DMS153 treated with DMSO at 0.1 percent for 48 hours (cell line): Measurements from ENCODE around the gene SLC7A5.

Experiments used
- DNase-seq: peaks from one replicate; lab custom pipeline; 2025; ENCODE audit not compliant: unreplicated experiment; lab: John Stamatoyannopoulos, UW

The SLC7A5 gene

GRCh38 chr16:87846705-87847466 lies 22.4 kb downstream of the SLC7A5 start:
- no peak for DNase-seq

DNA sequence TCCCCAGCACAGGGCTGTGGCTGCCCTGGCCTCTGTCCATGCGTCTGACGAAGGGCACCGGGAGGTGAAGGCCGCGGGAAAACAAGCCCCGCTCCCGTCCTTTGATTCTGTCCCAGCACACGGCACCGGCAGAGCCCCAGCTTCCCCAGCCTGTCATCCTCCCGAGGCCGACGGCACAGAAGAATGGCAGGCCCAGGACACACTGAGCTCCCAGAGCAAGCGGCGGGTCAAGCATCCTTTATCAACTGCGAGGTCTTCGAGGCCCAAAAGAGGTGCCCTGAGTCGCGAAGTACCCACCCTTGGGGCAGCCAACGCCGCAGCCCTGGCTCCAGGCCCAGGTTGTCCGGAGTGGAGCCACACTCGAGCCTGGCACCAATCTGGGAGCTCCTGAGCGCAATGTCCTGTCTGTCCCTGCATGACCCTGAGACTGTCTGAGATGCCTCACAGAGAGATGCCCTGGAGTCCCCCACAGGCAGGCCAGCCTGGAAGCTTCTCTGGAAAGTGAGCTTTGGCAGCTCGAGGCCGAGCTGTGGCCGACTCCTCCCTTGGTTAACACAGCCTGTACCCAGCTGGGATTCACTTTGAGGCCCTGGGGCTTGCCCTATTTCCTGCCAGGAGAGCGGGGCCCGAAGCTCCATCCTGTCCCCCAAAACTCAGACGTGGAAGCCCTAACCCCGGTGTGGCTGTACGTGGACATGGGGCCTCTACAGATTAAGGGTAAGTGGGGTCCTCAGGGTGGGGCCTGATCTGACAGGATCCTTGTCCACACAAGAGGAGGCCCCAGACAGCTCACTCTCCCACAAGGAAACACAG lies 23.3 kb downstream of the SLC7A5 start:
- no peak for DNase-seq

DNA sequence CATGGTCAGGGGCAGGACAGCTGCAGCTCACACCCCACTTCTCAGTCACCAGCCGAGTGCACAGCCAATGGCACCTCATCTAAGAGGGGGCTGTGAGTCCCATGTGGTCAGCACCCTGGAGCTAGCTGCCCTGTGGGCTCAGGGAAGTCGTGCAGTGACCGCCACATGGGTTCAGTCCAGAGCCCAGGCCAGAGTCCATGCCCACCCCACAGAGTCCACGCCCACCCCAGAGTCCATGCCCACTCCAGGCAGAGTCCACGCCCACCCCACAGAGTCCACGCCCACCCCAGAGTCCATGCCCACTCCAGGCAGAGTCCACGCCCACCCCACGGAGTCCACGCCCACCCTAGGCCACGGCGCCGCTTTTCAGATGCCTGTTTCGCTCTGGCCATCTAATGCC lies 24.1 kb downstream of the SLC7A5 start:
- DNase-seq = no peak

DNA sequence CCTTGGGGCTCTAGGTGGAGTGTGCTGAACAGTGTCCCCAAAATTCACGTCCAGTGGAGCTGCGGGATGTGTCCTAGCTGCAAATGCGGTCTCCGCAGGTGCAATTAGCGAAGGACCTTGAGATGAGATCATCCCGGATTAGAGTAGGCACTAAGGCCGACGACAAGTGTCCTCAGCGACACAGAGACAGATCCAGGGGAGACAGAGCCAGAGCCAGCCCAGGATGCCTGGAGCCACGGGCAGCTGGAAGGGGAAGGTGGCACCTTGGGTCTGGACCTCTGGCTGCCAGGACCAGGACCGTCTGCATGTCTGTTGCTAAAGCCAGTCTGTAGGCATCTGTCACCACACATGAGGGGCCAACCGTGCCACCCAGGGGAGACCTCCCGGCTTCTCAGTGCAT lies 24.5 kb downstream of the SLC7A5 start:
- DNase-seq = no peak

GRCh38 chr16:87844120-87844733 lies 25.1 kb downstream of the SLC7A5 start:
- no peak for DNase-seq

DNA sequence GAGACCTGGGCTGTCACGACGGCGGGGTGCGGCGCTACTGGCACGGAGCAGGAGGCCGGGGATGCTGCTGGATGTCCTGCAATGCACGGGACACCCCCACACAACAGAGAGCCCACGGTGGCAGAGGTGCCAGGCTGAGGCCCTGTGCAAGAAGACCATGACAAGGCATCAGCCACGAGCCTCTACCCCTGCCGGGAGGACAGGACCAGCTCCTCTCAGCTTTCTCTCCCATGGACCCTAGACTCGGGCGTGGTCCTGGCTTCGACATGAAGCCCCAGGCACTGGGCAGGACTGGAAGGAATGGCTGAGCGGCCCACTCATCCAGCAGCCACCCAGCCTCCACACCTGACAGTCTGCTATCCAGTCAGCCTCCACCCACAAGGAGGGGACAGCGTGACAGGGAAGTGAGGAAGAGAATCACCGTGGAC lies 25.6 kb downstream of the SLC7A5 start:
- DNase-seq = no peak

DNA sequence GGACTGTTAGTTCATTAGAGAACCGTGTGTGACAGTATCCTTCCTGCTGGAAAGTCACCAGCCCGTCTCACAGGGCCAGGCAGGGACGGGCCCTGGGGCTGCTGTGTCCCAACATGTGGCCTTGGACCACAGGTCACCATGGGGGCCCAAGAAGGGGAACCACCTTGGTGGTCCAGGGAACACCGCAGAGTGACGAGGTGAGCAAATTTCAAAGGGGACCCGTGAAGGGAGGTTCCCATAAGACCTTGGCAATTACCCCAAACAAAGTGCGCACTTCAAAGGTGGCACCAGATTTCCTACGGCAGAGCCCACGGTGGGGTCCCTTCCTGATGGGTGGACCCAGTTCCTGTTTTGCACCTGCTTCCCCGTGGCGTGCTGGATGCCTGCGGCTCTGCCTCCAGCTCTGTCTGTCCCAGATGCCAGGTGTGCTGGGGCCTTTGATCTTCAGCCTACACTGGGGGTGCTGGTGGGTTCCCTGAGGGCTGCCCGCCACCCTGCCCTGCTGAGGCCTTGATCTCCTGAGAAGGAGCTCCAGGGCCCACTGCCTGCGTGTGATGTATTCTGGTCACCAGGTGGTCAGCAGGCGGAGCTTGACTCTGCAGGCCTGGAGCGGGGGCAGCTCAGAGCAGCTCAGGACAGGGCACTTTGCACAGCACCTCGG lies 27.0 kb downstream of the SLC7A5 start:
- no peak for DNase-seq

DNA sequence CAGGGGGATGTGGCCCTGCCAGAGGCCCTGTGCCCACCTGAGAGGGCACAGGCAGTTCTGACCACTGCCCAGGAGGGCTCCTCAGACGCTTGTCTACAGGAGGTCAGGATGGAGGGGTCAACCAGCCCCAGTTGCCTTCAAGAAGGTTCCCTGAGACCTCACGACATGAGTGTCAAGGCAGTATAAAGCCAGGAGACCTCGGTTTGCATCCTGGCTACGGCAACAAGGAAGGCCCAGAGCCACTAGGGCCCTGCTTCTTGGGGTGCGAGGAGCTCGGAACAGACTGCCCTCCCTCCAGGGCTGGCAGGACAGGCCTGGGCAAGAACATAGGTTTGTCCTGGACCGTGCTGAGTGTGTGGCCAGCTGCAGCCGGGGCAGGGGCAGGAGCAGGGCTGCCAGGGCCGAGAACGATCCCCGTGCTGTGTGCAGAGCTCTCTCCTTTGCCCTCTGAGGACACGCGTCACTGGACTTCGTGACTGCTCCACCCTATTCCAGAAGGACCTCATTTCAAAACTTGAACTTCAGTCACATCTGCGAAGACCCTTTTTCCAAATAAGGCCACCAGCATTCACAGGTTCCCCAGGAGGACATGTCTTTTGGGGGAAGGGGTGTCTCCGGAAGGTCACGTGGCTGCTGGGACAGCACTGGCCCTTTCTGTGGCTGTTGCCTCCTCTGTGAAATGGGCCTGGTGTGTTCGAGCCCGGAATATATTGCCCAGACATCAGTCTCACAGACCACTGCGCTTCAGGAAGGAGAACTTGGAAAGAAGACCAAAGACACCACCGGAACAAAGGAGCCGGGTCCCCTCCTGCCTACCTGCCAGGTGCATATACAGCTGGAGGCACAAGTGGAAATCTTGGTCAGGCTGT lies 27.7 kb downstream of the SLC7A5 start:
- no peak for DNase-seq

DNA sequence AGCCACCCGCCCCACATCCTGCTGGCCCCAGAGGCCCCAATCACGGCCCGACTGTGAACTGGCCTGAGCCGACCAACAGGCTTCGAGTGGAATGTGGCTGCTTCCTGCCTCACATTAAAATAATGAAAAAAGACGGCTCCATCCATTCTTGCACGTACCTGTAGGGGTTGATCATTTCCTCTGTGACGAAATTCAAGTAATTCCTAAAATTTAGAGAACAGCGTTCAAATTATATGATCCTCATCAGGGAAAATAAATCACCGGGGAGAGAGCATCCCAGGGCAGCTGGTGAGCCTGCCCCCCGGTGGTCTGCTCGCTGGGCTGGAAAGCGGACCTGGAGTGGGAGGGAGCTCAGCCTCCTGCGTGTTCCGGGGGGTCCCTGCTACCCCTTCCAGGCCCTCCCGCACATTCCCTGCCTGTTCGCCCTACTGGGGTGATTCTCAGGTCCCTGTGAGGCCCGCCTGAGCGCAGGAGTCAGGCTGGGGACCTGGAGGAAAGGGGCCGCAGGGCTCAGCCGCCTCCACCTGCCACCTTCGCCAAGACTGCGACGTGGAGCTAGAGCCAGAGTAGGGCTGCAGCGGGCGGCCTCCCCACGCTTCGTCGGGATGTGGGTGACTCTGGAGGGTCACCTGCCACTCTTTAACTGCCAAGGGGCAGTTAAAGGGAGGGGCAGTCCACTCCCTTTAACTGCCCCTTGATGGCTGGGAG lies 28.9 kb downstream of the SLC7A5 start:
- DNase-seq = no peak

DNA sequence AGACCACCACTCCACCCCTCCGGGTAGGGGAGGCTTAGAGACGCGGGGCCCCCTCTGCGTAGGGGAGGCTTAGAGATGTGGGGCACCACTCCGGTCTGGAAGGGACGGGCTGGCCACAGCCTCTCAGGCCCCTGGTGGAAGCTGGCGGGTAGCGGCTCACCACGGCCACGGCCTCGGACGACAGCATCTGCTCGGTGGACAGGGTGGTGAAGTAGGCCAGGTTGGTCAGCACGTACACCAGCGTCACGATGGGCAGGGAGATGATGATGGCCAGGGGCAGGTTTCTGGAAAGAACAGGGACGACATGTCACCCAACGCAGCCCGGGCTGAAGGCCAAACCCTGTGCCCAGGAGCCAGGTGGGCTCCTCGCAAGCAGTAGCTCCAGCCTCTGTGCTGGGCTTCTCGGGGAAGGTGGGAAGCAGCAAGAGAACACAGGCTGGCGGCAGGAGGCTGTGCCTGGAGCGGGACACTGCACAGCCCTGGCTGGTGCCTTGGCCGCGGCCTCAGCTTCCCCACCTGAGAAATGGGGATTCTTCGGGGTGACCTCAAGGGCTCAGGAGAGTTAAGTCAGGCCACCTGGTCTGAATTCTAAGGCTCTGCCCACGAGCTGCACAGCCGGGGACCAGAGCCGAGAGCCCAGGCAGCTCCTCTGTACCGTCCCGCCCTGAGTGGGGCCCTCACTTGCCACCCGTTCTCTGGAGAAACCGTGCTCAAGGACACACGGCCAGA lies 29.6 kb downstream of the SLC7A5 start:
- no peak for DNase-seq

GRCh38 chr16:87838643-87839541 lies 30.4 kb downstream of the SLC7A5 start:
- DNase-seq = no peak

GRCh38 chr16:87837627-87838289 lies 31.5 kb downstream of the SLC7A5 start:
- DNase-seq = no peak

GRCh38 chr16:87836844-87837581 lies 32.3 kb downstream of the SLC7A5 start:
- DNase-seq = no peak

DNA sequence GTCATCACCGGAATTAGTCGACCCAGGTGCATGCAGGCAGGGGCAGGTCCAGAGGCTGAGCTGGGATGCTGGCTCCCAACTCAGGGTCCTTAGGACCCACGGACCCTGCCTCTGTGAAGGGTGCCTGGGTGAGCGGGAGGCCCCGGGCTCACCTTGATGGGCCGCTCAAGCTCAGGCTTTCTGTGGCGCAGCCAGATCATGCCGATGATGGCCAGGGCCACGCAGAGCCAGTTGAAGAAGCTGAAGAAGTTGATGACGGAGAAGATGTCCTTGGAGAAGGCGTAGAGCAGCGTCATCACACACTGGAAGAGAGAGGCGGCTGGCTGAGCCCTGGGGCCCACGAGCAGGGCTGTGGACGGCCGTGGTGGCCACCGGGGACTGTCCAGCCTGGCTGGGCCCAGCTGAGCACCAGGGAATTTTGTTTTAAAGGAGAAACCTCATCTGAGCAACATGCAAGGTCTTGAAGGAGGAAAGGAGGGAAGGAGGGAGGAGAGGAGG lies 32.9 kb downstream of the SLC7A5 start:
- no peak for DNase-seq

DNA sequence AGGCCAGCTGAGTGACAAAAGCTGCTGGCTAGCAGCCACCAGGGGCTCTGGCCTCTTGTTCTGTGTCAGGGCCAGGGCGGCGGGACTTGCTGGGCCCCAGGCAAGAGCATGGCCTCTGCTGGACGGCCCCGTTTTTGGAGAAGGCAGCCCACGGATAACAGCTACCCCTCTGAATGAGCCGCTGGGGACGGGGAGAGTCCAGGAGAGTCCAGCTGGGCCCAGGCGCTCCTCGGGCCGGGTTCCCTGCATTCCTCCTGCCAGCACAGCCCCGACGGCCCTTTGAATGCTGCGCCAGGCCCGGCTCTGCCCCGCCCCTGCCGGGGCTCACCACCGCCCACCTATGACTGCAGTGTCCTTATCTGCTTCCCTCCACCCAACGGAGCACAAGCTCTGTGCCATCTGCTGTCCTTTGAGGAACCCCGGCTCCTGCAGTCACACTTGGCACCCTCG lies 33.4 kb downstream of the SLC7A5 start:
- DNase-seq = no peak

DNA sequence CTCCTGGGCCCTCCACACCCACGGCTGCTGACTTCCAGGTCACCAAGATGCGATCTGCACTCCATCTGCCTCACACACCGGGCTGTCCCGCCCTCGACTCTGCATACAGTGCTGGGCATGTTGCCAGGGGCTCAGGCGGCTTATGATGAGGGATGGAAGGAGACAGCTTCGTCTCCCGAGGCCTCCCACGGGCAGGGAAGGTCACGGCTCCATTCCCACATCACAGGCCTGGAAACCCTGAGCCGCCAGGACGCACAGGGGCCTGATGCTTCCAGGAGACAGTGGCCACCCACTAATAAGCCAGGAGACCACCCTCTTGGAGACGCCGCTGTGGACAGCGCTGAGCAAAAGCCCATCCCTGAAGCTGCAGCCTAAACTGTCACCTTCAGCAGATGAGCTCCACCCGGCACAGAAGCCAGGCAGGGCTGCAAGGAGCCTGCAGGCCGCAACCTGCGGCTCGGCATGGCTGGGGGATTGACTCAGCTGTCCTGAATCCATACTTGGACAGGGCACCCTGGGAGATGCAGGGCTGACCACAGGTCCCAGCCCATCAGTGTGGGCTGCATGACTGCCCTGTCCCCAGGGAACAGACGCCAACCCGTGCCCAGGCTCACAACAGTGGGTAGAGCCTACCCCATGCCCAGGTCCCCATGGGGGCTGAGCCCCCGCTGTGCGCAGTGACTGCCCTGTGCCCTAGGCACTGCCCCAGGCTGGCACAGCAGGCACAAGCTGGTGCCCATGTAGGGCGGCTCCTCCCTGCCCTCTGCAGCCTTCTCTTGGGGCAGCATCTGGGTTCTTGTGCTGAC lies 34.4 kb downstream of the SLC7A5 start:
- no peak for DNase-seq
